Measurements from ENCODE around the gene OBP2A. TPM values are rescaled to one million over a fixed set of nuclear protein-coding genes. Genes with fewer than 3 reads are reported as not detected.

OBP2A gene
- total RNA-seq, 2 experiments from 2014 or later, result not detected

GRCh38 chr9:135506327-135507103 is 39.4 kb upstream of the OBP2A start:
- H3K4me2 ChIP-seq (ENCODE audit: low read length), result no peak overlapping the region
- intact Hi-C loops (cut with micrococcal nuclease; ENCODE audit: unreplicated experiment), result no loop called here
- H3K9me2 ChIP-seq (ENCODE audit: insufficient read depth, low read length), result no peaks in the 10 kb centered on the region
- H2AFZ ChIP-seq (ENCODE audit: low read length), result no peak overlapping the region
- H3K27ac ChIP-seq (ENCODE audit: low read depth, low read length, poor library complexity, severe bottlenecking), result no peak overlapping the region
- ChIA-PET POLR2A (no interaction called here), CTCF (ENCODE audit: unreplicated experiment) (no interaction called here)
- TF ChIP-seq CTCF (conservative IDR thresholded peaks at IDR 0.05; ENCODE audit: low read length) (no peak), EZH2phosphoT487 (IDR thresholded peaks at IDR 0.05; ENCODE audit: borderline replicate concordance, low read depth, low read length) (no peak)
- H3K79me2 ChIP-seq (ENCODE audit: insufficient read depth, low read depth, low read length), result peaks cover 6% of the 10 kb centered on the region; the same call in 1 of the 2 replicates
- no peaks in the 10 kb centered on the region for H3K9me3 ChIP-seq (ENCODE audit: low read length)
- H4K20me1 ChIP-seq (ENCODE audit: insufficient read depth, low read length), result no peaks in the 10 kb centered on the region
- no peak overlapping the region for H3K4me3 ChIP-seq (ENCODE audit: low read depth, low read length, poor library complexity, severe bottlenecking)
- no TSS peak for BruUV-seq (replicated peaks)
- peaks cover 6% of the 10 kb centered on the region for H3K4me1 ChIP-seq (ENCODE audit: insufficient read depth, low read length, poor library complexity, severe bottlenecking)
- H3K36me3 ChIP-seq (ENCODE audit: insufficient read depth, low read length), result peaks cover 41% of the 10 kb centered on the region
- no peak for DNase-seq (ENCODE audit: low spot score)

- intact Hi-C loops (cut with micrococcal nuclease; ENCODE audit: unreplicated experiment), result no loop called here
- TF ChIP-seq EZH2phosphoT487 (IDR thresholded peaks at IDR 0.05; ENCODE audit: borderline replicate concordance, low read depth, low read length), result no peak
- TF ChIP-seq CTCF (conservative IDR thresholded peaks at IDR 0.05; ENCODE audit: low read length), result no peak
These were observed 38.6 kb upstream of the OBP2A start for GRCh38 chr9:135507104-135508035.

More at GRCh38 chr9:135507104-135508035, 38.6 kb upstream of the OBP2A start:
- no peaks in the 10 kb centered on the region for H3K9me3 ChIP-seq (ENCODE audit: low read length)
- no peak for DNase-seq (ENCODE audit: low spot score)
- H3K9me2 ChIP-seq (ENCODE audit: insufficient read depth, low read length), result no peaks in the 10 kb centered on the region
- no peak overlapping the region for H3K4me2 ChIP-seq (ENCODE audit: low read length)
- no peaks in the 10 kb centered on the region; the same call in 1 of the 2 replicates for H3K79me2 ChIP-seq (ENCODE audit: insufficient read depth, low read depth, low read length)
- no TSS peak for BruUV-seq (replicated peaks)
- H4K20me1 ChIP-seq (ENCODE audit: insufficient read depth, low read length), result no peaks in the 10 kb centered on the region
- ChIA-PET POLR2A (no interaction called here), CTCF (ENCODE audit: unreplicated experiment) (no interaction called here)
- H3K27ac ChIP-seq (ENCODE audit: low read depth, low read length, poor library complexity, severe bottlenecking), result no peak overlapping the region
- no peak overlapping the region for H2AFZ ChIP-seq (ENCODE audit: low read length)
- H3K4me3 ChIP-seq (ENCODE audit: low read depth, low read length, poor library complexity, severe bottlenecking), result no peak overlapping the region
- H3K36me3 ChIP-seq (ENCODE audit: insufficient read depth, low read length), result peaks cover 34% of the 10 kb centered on the region
- H3K4me1 ChIP-seq (ENCODE audit: insufficient read depth, low read length, poor library complexity, severe bottlenecking), result no peaks in the 10 kb centered on the region
